Stimulated activated CD4-positive, alpha-beta T cell treated with anti-CD3 and anti-CD28 coated beads, Interleukin-2, amount 100 ng/mL, for 48 hours (primary cell): Measurements from ENCODE around the gene TMPRSS3.

Experiments used
- DNase-seq, 2 donors: peaks; one replicate each; pipeline ENCODE4 v3.0.0-alpha.2; 2020

The TMPRSS3 gene

DNA sequence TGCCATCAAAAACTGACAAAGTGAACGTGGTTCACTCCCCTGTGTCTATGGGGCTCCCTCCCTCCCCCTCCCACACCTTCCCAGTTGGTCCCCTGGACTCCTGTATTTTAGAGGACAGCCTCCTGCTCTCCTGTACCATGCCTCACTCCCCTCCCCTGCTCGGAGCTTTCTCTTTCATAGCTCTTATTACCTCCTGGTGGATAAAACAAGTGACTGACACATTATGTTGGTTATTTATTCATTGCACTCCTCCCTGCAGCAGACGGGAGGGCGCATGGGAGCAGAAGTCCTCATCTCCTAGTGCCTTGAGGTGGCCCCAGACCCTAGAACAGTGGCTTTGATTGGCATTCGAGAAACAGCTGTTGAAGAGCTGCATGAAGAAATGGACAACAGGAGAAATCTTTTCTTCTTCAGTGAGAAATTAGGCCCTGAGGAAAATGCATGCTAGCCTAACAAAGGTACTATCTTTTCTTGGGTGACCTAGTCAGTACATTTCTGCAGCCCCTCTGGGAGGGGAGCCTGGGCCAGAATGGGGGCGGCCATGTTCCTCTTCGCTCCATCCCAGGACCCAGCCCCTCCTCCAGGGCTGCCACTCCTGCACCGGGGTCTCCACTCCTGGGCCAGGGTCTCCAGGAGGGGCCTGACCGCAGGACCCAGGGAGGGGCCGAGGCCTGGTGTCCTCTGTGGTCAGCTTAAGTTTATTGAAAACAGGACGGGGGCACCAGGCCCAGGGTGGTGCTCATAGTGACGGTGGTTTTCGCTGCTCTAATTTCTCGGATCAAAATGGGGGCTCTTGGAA lies 28.3 kb downstream of the TMPRSS3 start:
- DNase-seq = no peak

- DNase-seq = no peak
Observed at GRCh38 chr21:42366292-42367010, 29.4 kb downstream of the TMPRSS3 start, which contains the start of gene TFF1. TFF1 (minus strand) TSS chr21:42366535; CDS start chr21:42366495, 40 bp downstream.

DNA sequence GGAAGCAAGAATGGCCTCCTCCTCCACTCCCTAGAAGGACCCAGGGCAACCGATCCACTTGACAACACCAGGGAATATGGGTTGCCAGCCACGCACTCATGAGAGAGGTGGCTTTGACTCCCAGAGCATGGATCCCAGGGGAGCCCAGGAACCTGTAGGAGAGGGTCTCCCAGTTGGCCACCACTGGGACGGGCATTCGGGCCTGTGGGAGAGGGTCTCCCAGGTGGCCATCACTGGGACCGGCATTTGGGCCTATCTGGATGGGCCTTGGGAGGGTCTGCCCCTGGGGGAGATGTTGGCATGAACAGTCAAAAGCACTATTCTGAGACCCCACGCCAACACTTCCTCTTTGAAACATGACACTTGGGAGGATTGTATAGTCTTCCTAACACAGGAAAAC lies 30.1 kb downstream of the TMPRSS3 start:
- DNase-seq = no peak

DNA sequence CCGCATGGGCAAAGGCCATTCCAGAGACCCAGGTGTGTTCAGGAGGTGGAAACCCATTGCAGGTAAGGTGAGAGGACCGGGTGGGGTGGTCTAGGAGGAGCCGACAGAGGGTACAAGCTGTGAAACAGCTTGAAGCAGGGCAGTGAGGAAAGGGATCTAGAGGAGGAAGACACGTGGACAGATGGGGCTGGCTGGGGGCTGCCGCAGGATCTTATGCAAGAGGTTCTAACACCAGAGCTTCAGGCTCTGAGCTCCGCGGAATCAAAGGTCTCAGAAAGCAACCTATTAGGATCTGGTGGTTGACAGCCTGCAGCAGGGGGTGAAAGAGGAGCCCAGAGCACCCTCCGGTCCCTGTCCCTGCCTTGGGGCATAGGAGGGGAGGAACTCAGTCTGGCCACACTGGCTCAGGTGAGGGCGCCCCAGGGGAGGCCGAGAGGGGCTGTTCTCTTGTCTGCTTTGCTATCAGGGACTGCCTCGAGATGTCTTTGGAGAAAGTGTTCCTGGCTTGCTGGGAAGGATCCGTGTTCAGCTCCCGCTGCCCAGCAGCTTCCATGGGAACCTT lies 31.5 kb downstream of the TMPRSS3 start:
- DNase-seq = no peak

GRCh38 chr21:42363312-42363711 lies 32.5 kb downstream of the TMPRSS3 start:
- no peak for DNase-seq

DNA sequence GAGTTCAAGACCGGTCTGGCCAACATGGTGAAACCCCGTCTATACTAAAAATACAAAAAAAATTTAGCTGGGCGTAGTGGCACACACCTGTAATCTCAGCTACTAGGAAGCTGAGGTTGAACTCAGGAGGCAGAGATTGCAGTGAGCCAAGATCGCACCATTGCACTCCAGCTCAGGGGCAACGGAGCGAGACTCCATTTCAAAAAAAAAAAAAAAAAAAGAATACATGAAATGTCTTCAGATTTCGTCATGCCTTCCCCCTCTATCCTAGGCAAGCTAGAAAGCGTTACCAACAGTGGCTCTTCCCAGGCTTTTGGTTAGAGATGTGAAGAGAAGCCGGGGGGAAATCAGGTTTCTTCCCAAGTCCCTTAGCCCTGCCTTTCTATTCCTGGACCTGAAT lies 33.2 kb downstream of the TMPRSS3 start:
- no peak for DNase-seq

- DNase-seq = no peak
Observed at GRCh38 chr21:42362198-42362597, 33.7 kb downstream of the TMPRSS3 start.

DNA sequence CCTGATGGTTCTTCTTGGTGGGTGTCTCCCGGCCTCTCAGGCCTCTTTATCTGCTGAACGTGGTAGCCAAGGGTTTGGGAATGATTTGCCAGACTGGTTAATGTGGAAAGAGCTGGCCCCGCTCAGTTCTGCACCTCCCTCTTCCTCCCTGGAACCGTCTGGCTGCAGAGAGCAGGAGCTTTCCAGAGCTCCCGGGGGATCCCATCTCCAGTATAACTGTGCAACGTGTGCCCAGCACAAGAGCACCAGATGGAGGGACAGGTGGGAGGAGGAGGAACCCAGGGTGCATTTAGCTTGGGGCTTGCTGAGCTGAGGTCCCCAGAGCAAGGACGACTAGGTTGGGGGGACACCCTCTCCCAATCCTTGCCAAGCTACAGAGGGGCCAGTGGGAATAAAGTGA lies 34.6 kb downstream of the TMPRSS3 start:
- no peak for DNase-seq

DNA sequence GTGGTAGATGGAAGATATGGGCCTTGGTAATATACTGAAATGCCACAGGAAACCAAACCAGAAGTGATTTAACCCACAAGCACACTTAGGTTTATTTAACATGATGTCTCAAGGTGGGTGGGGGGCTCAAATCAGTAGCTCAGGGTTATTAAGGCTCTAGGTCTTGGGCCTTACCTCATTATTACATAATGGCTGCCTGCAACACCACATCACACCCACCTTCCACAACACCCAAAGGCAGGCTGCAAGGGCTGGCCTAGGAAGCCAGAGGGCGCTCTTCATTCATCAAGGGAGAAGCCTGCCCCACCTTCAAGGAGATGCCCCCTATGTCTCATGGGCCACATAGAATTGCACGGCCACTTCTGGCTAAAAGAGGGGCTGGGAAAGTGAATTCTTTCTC lies 35.5 kb downstream of the TMPRSS3 start:
- peak in 1 of 2 donors; percentile 31 for DNase-seq

DNA sequence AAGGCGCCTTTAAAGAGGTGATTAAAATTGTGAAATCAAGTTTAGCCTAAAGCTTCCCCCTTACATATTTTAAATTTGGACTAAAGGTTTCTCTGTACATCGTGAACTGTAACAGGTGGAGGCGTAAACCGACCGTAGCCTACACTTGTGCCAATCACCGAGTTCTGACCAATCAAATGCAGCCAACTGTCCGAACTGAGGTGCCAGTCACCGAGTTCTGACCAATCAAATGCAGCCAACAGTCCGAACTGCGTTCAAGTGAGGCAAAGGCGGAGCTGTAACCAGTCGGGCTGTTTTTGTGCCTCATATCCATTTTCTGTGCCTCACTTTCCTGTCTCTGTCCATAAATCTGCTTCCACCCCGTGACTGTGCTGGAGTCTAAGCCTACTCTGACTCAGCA lies 36.9 kb downstream of the TMPRSS3 start:
- no peak for DNase-seq

DNA sequence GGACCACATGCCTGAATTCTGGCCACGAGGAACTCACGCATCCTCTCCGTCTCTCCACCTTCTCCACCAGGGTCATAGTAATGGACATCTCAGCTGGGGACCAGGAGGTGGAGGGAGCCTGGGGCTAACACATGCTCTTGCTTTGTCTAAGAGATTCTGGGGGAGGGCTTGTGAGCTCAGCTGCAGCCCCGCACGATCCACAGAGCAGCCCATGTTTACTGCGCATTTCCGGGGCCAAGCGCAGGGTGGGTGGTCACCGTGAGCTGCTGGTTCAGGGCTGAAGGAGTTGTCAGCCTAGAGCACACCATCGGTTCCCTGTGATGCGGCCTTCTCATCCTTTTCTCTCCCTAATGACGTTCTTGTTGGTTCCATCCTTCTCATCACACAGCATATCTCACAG lies 37.6 kb downstream of the TMPRSS3 start:
- DNase-seq = no peak

GRCh38 chr21:42357307-42357706 lies 38.5 kb downstream of the TMPRSS3 start:
- DNase-seq = no peak

DNA sequence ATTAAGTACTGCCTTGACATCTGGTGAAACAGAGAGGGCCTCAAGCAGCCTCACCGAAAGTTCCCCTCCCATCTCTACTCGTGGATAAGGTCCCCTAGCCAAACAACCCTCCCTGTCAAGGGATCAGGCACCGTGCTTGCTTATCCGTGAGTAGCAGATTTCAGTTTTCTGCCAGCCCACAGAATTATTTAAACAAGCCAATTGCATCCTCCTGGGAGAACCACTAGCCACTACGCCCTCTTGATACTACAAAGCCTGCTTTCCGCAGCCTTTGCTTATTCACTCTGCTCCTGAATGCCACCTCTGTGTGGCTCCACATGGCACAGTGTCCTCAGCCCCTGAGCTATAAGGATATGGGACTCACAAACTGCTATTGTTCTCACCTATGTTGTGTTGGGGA lies 39.2 kb downstream of the TMPRSS3 start:
- no peak for DNase-seq

DNA sequence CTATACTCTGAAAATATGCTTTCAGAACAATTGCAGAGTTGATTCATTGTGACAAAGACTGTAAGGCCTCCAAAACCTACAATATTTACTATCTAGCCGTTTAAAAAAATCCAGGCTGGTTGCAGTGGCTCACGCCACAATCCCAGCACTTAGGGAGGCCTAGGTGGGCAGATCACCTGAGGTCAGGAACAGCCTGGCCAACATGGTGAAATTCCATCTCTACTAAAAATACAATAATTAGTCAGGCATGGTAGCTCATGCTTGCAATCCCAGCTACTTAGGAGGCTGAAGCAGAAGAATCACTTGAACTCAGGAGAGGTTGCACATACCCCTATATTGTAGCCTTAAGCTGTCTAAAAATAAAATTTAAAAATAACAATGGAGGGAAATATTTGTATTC lies 39.8 kb downstream of the TMPRSS3 start:
- no peak for DNase-seq

GRCh38 chr21:42353623-42354022 lies 42.2 kb downstream of the TMPRSS3 start:
- DNase-seq = no peak

DNA sequence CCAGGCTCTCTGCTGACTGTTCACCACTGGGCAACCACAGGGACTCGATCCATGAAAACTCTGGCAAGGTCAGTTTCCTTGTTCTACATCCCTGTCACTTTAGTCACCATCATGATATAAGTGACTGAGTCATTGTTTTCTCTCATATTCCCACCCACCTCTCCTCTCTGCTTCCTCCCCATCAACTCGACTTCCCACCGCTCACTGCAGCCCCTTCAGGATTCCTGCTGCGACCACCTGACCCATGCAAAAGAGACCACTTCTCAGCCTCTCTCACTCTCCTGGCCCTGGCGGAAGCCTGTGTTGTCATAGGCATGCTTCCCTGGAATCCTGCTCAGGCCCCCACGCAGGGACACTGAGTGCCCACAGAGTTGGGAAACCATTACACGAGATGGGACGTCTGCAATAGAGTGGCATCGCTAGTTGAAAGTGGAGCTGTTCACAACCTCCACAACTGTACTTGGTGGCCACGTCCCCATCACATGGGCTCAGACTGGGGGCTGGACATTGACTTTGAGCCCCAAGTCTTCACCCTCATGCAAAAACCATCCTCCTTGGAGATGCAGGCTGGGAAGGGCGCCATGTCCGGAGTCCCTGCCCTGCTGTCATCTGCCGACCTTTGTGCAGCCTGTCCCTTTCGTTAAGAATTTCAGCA lies 43.3 kb downstream of the TMPRSS3 start:
- no peak for DNase-seq

GRCh38 chr21:42351626-42352440 lies 44.0 kb downstream of the TMPRSS3 start:
- no peak for DNase-seq

GRCh38 chr21:42350927-42351426 lies 44.9 kb downstream of the TMPRSS3 start, which contains the start of gene TFF2:
TFF2 (minus strand) TSS chr21:42350994; CDS start chr21:42350957, 37 bp downstream.
- no peak for DNase-seq

GRCh38 chr21:42350318-42350910 lies 45.4 kb downstream of the TMPRSS3 start:
- DNase-seq = no peak

- DNase-seq = no peak
Observed at GRCh38 chr21:42349420-42350317, 46.2 kb downstream of the TMPRSS3 start.

DNA sequence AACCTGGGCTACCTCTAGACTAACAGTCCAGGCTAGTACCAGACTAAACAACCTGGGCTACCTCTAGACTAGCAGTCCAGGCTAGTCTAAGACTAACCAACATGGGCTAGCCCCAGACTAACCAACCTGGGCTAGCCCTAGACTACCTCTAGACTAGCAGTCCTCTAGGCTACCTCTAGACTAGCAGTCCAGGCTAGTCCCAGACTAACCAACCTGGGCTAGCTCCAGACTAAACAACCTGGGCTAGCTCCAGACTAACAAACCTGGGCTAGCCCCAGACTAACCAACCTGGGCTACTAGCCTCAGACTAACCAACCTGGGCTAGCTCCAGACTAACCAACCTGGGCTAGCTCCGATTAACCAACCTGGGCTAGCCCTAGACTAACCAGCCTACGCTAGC lies 47.1 kb downstream of the TMPRSS3 start:
- DNase-seq = no peak
